CD4-positive, alpha-beta T cell treated with Interferon gamma for 1 hour (primary cell): Measurements from ENCODE around the gene PRKG1.
"Not testable (repeated sequence)": the region's sequence is repeated elsewhere in the genome, so short reads cannot be mapped to it uniquely, and the experiment has no call there.

ENCODE experiments used
- DNase-seq: peaks from one replicate; pipeline ENCODE4 v3.0.0-alpha.2; 2020

The PRKG1 gene

DNA sequence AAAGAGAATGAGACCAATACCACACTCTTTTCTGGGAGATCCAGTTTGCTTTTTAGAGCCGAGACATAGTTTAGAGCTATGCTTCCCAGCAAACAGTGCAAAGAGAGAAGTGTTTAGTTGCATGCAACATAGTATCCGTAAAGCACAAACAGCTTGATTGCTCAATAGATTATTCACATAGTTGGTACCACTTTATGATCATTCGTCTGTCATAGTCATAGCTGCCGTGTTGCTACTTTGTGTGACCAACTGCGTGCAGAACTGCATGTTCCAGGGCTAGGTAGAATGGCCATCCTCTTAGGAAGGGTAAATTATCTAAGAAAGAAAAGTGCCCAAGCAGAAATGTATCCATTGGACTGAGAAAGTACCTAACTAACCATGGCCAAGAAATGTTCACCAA, 1036.3 kb downstream of the PRKG1 start:
- DNase-seq, result no peak

DNA sequence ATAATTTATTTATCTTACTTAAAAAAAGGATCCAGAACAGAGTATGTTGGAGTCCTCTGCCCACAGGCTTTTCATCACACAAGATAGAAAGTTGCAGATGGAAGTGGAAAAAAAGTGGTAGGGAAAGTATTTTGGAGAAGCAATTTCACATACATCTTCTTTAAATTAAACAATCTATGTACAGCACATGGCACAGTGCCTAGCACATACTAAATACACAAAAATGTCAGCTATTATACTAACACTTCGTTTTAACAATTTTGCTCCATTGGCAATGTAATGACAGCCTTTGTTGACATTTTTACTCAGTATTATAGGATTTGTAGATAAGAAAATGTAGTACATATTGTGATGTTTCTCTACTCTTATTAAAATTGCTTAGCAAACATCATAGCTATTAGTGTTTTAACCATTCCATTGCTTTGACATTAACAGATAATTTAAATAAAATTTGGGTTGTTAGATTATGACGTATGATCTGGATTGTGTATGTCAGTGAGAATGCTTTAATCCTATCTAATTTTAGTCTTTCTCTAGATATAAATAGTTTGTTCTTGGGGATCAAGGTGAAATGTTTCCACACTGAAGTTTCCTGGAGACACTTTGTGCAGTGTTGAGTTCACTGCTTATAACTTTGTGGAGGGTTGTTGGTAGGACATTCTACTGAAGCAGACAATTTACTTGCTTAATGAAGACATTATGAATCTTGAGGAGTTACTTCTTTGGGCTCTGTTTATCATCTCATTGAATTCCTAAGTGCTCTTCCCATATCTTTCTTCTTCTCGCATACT, 1037.0 kb downstream of the PRKG1 start:
- DNase-seq, result no peak

DNA sequence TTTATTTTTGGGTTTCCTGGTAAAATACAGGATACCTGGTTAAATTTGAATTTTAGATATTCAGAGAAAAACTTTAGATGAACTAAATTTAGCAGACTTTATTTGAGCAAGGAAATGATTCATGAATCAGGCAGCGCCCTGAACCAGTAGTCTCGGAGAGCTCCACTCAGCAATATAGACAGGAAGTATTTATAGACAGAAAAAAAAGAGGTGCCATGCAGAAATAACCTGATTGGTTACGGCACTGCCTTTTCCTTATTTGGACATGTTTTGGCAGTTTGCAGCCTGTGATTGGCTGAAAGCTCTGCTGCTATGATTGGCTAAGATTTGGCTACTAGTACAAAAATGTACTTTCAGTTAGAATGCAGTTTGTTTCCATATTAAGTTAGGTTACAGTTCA, 1041.5 kb downstream of the PRKG1 start:
- DNase-seq, result no peak

DNA sequence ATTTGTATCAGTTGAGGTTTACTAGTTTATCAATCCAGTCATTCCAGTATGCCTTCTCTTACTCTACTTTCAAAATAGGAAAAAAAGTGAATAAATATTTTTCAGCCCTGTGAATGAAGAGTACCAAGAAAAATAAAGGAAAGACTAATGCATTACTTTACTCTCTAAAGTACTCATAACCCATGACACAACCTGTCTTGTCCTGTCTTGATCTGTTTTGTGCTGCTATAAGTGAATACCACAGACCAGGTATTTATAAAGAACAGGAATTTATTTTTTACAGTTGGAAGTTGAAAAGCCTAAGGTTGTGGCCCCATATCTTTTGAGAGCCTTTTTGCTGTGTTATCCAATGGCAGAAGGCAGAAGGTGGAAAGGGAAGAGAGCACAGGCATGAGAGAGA, 1045.2 kb downstream of the PRKG1 start:
- no peak for DNase-seq

DNA sequence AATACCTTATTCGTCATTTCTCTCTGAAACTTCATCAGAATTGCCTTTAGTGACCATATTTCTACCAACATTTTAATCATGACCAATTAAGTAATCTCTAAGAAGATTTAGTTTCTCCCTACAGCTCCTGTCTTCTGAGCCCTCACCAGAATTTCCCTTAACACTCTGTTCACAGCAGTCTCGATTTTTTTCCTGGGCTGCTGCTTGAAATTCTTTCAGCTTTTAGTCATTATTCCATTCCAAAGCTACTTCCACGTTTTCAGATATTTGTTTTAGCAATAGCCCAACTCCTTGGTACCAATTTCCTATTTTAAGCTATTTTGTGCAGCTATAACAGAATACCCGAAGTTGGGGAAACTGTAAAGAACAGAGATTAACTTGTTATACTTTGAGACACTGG, 1047.4 kb downstream of the PRKG1 start:
- no peak for DNase-seq

DNA sequence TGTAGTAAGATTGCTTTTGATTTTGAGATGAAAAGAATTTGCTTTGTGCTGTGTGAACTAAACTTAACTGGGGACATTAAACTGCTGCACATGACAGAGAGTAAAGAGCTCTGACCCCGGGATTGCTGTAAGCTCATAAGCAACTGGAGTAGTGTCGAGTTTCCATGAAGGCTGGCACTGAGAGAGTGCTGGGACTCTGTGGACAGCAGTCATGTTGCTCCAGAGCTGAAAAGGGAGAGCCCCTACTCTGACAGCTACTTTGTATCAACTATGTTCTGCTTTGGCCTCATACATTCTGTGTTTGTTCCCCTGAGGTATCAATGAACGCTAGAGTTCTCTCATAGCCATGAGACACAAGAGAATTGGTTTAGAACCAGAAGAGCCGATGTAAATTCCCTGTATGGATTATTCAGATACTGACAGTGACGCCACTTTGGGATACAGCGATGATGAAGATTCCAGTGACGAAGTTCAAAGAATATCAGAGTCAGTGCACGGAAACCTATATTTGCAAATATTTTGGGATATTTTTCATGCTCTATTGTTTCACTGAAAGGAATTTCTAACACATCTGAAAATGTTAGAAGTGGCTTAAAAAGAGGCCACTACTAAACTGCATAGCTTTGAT, 1053.9 kb downstream of the PRKG1 start:
- no peak for DNase-seq

DNA sequence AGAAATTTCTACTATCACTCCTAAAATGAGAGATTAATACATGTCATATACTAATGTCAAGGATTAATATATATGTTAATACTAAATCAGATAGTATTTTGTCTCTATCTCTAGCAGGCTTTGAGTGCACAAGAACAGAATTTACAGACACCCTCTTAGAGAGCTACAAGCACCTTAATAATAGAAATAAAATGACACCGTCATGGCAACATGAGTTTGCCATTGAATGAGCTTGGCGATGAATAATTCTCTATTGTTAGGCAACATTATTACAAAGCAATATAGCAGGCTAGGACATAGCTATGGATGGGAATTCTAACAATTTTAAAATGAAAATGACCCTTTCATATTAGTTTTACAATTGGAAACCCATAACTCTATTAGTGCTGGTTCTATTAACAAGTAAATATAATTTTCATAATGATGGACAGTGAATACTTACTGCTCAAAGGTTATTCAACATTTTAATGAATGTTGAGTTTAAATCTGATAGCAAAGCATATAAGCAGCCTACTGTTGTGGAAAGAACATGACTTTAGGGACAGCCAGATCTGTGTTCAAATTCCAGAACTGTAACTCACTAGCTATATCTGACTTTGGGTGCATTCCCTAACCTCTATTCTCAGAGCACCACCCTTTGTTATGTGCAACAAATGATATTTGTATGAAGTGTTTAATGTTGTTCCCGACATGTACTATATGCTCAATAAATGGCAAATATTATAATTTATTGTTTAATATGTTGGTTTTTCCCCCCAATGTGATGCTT, 1055.3 kb downstream of the PRKG1 start:
- no peak for DNase-seq

DNA sequence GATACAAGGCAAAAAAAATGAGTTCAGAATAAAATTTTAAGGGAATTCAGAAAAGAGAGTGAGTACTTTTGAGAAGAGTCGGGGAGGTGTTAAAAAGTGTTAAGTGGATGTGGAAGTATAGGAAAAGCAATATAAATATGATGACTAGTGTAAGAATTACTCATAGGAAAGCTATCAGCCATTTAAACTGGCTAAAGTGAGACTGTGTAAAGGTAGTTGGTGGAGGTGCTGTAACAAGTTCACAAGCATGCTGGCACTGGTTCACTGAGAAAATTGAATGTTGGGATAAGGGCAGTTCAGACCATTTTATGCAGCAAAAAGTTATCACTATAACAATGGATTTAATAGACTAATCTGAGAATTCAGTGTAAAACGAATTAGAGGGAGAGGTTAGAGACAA, 1060.8 kb downstream of the PRKG1 start:
- no peak for DNase-seq

DNA sequence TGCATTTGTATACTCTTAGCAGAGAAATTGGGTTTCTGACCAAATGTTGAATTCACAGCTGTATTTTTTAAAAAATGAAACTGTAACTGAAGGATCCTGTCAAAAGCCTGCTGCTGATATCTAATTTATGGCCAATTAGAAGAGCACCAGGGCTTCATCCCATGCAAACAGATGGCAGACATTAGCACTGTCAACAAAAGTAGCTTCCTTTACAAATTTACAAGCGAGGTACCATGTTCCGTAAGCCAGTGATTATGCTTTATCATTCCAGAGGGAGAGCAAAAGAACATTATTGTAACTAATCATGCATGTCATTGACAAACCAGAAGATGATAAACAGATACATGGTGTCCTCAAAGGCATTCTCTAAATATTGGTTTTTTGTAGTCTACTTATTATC, 1062.6 kb downstream of the PRKG1 start:
- no peak for DNase-seq

DNA sequence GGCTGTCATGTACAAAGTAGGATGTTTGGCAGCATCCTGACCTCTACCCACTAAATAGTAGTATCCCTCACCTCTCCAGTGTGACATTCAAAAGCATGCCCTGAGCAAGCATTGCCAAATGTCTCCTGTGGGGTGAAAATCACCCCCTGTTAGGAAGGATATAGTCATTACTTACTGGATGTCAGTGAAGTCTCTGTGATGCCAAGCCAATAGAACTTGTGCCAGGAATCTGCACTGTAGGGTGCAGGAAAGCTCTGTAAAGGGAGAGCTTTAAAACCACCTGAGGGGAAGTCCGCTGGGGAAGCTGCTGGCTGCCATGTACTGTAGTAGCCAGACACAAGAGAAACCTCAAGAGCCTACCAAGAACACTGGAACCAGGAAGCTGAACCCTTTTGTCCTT, 1069.1 kb downstream of the PRKG1 start:
- no peak for DNase-seq

DNA sequence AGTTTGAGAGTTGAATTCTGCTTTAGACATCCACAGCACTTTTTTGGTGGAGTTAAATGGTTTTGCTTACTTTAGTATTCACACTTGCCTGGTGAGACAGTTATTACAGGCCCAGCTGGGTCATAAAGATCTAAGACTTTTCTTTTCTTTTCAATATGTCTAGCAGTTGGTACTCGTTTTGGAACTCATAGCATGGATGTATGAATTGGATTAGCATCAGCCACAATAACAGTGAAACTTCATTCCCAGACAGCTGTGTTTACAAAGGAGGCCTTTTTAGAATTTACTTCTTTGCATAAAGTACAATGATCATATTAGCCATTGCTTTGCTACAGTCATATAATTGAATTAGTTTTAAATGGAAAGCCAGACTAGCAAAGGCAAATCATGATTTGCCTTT, 1071.3 kb downstream of the PRKG1 start:
- no peak for DNase-seq

DNA sequence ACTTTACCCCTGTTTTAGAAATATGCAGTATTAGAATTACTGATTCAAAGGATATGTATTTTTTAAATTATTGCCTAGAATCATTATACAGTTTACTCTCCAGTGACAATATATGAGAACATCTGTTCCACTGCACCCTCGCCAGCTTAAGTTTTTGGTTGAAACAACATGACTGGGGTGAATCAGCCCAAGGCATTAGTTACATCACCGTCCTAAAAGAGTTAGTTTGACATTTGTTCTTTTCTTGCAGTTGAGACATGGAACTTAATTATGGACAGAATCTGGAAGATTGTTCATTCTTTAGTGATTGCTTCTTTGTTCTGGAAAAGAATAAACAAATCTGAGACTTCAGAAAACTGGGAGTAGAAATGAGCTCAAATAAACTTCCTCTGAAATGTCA, 1072.5 kb downstream of the PRKG1 start:
- DNase-seq, result no peak

DNA sequence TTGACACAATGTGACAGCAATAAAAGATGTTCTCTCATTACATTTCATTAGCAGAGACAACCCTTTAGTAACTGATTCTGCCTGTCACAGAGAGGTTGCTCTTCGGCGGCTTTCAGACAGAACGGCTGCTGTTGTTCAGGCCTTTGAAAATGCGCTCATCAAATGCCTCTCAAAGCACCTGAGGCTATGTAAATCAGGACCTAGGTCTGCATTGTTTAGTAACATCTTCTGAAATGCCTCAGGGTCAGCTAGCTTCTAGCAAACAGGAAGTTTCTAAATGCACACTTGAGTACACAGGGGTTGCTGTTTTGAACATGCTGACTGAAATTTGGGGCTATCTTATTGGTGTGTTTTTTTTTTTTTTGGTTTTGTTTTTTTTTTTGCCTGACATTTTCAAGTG, 1096.5 kb downstream of the PRKG1 start:
- no peak for DNase-seq

DNA sequence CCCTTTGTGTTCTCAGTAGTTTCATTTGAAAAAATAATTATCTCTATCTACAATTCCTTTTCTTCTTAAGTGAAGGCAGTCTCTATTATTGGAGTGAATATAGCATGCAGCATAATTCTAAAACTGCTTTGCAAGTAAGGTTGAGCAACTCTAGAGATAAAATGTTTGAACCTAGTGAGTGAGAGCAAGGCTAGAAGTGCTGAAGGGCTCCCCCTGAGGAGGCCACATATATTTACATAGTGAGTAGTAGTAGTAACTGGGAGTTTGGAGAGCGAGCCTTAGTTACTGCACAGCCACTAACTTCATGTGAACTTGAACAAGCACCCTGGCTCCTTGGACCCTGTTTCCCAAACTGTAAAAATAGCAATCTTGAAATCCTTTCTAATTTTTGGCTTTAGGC, 1098.3 kb downstream of the PRKG1 start:
- DNase-seq, result no peak

DNA sequence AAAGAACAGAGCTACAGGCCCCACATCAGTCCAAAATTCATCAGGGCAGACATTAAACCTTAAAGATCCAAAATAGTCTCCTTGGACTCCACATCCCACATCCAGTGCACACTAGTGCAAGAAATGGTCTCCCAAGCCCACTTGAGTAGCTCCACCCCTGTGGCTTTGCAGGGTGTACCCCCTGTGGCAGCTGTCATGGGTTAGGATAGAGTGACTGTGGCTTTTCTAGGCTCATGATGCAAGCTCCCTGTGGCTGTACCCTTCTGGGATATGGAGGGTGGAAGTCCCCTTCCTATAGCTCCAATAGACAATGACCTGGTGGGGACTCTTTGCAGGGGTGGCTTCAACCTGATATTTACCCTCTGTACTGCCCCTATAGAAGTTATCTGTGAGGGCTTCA, 1111.0 kb downstream of the PRKG1 start:
- no peak for DNase-seq

DNA sequence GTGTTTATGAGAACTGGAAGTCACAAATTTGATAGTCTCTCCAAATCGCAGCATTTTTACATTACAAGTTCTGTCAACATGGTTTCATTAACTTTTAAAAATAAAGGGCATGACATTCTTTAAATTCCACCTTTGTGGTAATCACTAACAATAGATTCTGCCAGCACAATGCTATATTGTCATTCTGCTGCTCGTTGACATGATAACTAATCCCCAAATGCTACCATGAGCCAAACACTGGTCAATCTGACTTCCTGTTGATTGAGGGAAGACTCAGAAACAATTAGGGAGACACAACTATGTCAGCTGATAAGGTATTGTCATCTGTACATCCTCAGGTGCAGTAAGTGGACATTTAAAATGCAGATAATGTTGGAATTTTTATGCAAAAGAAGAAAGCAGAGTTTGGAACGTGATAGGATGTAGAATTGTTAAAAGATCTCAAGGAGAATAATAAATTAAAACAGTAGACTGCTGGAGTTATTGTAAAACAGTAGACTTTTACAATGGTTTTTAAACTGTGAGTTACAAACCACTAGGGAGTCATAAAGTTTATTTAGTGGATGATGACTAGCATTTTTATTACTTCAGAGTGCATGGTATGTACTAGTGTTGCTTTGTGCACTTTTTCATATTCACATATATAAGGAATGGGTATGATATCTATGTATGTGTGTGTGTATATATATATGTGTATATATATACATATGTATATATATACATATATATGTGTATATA, 1113.4 kb downstream of the PRKG1 start:
- no peak for DNase-seq

DNA sequence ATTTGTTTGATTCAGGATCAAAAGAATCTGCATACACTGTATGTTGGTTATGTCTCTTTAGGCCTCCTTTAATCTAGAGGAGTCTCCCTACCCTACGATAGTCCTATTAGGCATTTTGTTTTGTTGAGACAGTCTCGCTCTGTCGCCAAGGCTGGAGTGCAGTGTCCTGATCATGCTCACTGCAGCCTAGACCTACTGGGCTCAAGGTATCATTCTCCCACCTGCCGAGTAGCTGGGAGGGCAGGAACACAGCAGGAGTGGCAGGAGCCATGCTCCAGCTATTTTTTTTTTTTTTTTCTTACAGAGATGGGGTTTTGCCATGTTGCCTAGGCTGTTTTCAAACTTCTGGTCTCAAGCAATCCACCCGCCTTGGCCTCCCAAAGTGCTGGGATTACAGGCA, 1116.8 kb downstream of the PRKG1 start:
- no peak for DNase-seq

DNA sequence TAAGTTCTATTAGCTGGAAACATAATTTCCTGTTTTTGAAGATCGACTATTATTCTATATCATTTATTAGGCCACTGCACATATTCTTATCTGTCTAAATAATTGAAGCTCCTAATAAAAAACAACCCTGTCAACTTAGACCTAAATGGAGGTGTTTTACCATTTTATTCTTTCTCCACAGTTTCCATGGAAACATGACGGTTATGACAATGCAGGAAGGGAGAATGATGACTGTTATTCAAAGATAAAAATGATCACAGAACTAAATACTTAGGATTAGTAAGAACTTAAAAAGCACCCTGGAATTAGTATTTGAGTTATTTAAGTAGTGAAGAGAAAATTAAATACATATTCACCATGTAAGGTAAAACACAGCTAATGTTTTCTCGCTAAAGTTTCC, 1119.9 kb downstream of the PRKG1 start:
- DNase-seq, result no peak

DNA sequence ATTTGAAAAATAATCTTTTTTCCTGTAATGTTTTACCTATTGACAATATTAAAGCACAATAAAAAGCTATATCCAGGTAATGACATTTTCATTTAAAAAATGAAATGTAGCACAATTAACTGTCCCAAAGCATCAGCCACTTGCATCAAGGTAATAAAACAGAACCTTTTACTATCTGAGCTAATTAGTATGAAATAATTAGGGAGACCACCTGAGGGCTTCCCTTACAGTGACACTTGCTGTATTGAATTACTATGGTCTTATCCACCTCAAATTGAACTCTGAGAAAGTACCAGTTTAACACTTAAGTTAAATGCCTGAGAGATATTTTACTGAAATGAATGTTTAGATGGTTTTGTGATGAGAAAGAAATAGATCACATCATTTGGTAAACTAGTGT, 1120.4 kb downstream of the PRKG1 start:
- no peak for DNase-seq

DNA sequence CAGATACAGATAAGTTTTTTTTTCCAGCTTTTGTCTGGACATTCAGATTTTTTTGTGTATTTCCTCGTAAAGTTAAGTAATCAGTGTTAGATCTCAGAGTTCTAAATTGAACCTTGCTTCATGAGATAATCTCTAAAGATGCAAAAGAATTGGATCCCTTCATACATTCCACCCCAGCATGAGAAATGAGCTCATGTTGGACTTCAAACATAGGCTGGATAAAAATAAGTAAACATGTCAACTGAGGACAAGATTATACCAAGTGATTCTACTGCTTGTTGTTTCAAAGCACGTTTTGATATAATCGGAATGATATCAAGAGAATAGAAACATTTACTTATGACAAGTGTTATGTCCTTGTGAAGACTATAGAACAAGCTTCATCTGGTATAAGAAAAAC, 1122.8 kb downstream of the PRKG1 start:
- no peak for DNase-seq

DNA sequence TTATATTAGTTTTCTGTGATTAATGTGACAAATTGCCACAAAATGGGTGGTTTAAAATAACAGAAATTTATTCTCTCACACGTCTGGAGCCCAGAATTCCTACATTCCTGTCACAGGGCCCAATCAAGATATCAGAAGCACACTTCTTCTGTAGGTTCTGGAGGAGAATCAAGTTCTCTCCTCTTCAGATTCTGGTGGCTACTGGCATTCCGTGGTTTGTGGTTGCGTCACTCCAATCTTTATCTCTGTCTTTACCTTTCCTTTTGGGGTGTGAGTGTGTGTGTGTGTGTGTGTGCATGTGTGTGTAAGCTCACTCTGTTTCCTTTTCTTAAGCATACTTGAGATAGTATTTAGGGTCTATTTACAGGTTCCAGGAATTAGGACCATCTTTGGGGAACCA, 1124.3 kb downstream of the PRKG1 start:
- DNase-seq, result no peak

DNA sequence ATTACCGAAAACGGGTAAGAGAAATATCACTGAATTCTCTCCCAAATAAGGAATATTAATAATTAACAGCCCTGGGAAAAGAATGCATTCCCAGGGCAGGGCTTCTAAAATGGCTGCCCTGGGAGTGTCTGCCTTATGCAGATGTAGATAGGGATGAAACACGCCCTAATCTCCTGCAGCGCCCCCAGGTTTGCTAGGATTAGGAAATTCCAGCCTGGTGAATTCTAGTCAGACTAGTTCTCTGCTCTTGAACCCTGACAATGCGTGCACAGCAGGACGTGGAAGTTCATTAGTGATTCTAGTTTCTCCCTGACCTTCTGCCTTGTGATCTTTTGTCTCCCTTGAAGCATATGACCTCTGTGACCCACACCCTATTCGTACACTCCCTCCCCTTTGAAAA, 1130.6 kb downstream of the PRKG1 start:
- DNase-seq, result not testable (repeated sequence)

DNA sequence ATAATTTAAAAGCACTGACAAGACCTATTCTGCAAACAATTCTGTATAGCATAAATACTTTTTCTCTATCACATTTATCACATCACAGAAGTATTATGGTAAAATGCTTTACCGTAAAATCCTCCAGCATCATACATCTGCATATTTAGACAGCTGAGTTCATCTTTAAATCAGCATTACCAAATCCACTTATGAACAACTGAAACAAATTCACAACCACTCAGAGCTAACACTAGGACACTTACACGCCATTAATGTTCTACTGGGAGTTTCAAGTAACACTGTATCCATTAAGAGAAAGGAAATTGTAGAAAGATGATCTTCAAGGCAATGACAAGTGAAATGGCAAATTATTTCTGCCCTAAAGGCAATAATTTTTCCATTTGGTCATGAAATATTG, 1134.1 kb downstream of the PRKG1 start:
- DNase-seq, result no peak

DNA sequence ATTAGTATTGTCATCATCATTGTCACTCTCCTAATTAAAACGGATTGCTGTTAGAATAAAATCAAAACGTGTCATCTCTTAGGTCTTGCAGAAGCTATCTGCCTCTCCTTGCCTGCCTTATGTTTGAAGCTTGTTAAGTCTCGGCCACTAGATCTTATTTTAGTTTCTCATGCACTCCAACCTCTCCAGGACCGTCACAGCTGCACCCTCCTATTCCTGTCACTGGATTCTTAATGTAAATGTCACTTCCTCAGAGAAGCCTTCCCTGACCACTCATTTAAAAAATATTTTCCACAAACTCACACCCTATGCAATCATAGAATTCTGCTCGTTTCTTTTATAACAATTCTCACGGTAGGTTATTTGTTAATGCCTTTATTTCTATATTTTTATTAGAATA, 1135.9 kb downstream of the PRKG1 start:
- DNase-seq, result no peak
